H1 (cell line): ENCODE data around the gene BCAS3.

Experiments used
- ATF2 ChIP-seq: IDR thresholded peaks from 2 replicates; pipeline ENCODE4 v1.6.1; 2012; ENCODE audit warnings: low read length, inconsistent platforms
- POLR2A ChIP-seq, 2 experiments: IDR thresholded peaks; 1 replicate in 1 of 2; 2 replicates in 1 of 2; pipeline ENCODE4 v1.6.1; 2011; ENCODE audit warnings: low read depth in 2 of 2, low read length in 2 of 2, mild to moderate bottlenecking in 2 of 2; ENCODE audit errors: control extremely low read depth in 1 of 2
- POLR2AphosphoS5 ChIP-seq: IDR thresholded peaks from 2 replicates; pipeline ENCODE4 v1.6.1; 2011; ENCODE audit warnings: low read depth, low read length
- SRF ChIP-seq: IDR thresholded peaks from 2 replicates; pipeline ENCODE4 v1.6.1; 2011; ENCODE audit warnings: mild to moderate bottlenecking, low read depth, low read length, moderate library complexity
- TF ChIP-seq, protein P1 (sequence below), 3 experiments: IDR thresholded peaks; 1 replicate in 2 of 3; 2 replicates in 1 of 3; pipeline versions ENCODE4 v1.5.1 to v1.6.1; 2011; ENCODE audit warnings: low read length in 3 of 3, mild to moderate bottlenecking in 3 of 3, inconsistent platforms in 2 of 3, low read depth in 1 of 3, moderate library complexity in 1 of 3; ENCODE audit not compliant: insufficient read depth in 1 of 3; ENCODE audit errors: control extremely low read depth in 1 of 3

DNA sequence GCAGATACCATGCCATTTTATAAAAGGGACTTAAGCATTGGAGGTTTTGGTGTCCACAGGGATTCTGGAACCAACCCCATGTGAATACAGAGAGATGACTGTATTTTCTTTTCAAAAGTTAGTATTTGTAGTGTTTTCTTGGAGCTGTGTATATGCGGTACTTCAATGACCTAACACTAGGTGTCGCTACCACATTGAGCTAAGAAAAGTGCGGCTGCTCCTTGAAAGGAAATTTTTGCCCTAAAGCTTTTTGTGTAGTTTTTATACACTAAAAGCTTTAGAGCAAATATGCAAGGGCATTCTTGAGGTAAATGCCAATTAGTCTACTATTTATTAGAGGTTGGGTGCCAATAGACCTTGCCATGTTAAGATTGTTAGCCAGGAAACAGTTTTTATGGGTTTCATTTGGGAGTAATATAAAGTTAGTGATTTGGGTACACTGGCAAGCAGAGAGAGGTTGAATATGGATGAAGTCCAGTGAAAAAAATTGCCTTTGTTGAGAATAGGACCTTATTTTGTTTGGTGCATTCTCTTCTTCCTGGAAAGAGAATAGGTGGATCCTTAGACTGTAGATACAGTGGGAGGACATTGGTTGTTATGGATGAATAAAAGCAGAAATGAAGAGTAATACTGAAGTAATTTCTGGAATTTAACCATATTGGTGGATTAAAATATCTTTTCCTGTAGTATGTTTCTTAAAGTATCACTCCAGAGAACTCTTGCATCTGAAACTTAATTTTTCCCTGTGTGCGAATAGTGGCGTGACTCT, 43.3 kb downstream of the BCAS3 start:
- TF ChIP-seq POLR2AphosphoS5 (no peak), SRF (no peak), ATF2 (no peak), POLR2A (IDR thresholded peaks at IDR 0.05; ENCODE audit: control extremely low read depth in 1 of 2, low read depth in 2 of 2, low read length in 2 of 2) (no peak)
- TF ChIP-seq, protein P1, sequence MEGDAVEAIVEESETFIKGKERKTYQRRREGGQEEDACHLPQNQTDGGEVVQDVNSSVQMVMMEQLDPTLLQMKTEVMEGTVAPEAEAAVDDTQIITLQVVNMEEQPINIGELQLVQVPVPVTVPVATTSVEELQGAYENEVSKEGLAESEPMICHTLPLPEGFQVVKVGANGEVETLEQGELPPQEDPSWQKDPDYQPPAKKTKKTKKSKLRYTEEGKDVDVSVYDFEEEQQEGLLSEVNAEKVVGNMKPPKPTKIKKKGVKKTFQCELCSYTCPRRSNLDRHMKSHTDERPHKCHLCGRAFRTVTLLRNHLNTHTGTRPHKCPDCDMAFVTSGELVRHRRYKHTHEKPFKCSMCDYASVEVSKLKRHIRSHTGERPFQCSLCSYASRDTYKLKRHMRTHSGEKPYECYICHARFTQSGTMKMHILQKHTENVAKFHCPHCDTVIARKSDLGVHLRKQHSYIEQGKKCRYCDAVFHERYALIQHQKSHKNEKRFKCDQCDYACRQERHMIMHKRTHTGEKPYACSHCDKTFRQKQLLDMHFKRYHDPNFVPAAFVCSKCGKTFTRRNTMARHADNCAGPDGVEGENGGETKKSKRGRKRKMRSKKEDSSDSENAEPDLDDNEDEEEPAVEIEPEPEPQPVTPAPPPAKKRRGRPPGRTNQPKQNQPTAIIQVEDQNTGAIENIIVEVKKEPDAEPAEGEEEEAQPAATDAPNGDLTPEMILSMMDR (IDR thresholded peaks at IDR 0.05; ENCODE audit: control extremely low read depth in 1 of 3, insufficient read depth in 1 of 3, low read depth in 1 of 3, low read length in 3 of 3) = peak in 2 of 3 experiments; percentile 70 to 74; a peak in 3 of 4 replicates
